ENCODE data around the gene FARS2.

FARS2 gene

GRCh38 chr6:5433324-5433723 lies 172.0 kb downstream of the FARS2 start:
- FAIRE-seq = no peak

- FAIRE-seq = no peak
Observed at GRCh38 chr6:5435449-5435848, 174.1 kb downstream of the FARS2 start.

- FAIRE-seq = no peak
Observed at GRCh38 chr6:5438922-5439584, 177.7 kb downstream of the FARS2 start.

GRCh38 chr6:5439749-5440148 lies 178.4 kb downstream of the FARS2 start:
- no peak for FAIRE-seq

- no peak for FAIRE-seq
Observed at GRCh38 chr6:5442319-5442718, 181.0 kb downstream of the FARS2 start.

GRCh38 chr6:5442916-5443315 lies 181.6 kb downstream of the FARS2 start:
- no peak for FAIRE-seq

GRCh38 chr6:5443491-5443890 lies 182.2 kb downstream of the FARS2 start:
- FAIRE-seq = no peak

- no peak for FAIRE-seq
Observed at GRCh38 chr6:5446362-5447075, 185.2 kb downstream of the FARS2 start.

GRCh38 chr6:5447921-5448320 lies 186.6 kb downstream of the FARS2 start:
- FAIRE-seq = no peak

- FAIRE-seq = no peak
Observed at GRCh38 chr6:5450073-5450472, 188.8 kb downstream of the FARS2 start.

- no peak for FAIRE-seq
Observed at GRCh38 chr6:5453546-5453945, 192.2 kb downstream of the FARS2 start.

- FAIRE-seq = no peak
Observed at GRCh38 chr6:5455142-5455541, 193.8 kb downstream of the FARS2 start.

GRCh38 chr6:5457041-5457440 lies 195.7 kb downstream of the FARS2 start:
- FAIRE-seq = no peak

GRCh38 chr6:5457983-5458683 lies 196.8 kb downstream of the FARS2 start:
- no peak for FAIRE-seq

GRCh38 chr6:5459346-5459745 lies 198.0 kb downstream of the FARS2 start:
- no peak for FAIRE-seq

- no peak for FAIRE-seq
Observed at GRCh38 chr6:5461365-5461764, 200.1 kb downstream of the FARS2 start.

- FAIRE-seq = no peak
Observed at GRCh38 chr6:5462856-5463255, 201.5 kb downstream of the FARS2 start.

- FAIRE-seq = no peak
Observed at GRCh38 chr6:5463690-5464089, 202.4 kb downstream of the FARS2 start.

GRCh38 chr6:5464099-5464885 lies 203.0 kb downstream of the FARS2 start:
- no peak for FAIRE-seq

- FAIRE-seq = no peak
Observed at GRCh38 chr6:5466281-5467136, 205.2 kb downstream of the FARS2 start.

- FAIRE-seq = no peak
Observed at GRCh38 chr6:5468586-5468985, 207.3 kb downstream of the FARS2 start.

All from colon (tissue), 2 donors.